ENCODE data around the gene REM1.

DNA sequence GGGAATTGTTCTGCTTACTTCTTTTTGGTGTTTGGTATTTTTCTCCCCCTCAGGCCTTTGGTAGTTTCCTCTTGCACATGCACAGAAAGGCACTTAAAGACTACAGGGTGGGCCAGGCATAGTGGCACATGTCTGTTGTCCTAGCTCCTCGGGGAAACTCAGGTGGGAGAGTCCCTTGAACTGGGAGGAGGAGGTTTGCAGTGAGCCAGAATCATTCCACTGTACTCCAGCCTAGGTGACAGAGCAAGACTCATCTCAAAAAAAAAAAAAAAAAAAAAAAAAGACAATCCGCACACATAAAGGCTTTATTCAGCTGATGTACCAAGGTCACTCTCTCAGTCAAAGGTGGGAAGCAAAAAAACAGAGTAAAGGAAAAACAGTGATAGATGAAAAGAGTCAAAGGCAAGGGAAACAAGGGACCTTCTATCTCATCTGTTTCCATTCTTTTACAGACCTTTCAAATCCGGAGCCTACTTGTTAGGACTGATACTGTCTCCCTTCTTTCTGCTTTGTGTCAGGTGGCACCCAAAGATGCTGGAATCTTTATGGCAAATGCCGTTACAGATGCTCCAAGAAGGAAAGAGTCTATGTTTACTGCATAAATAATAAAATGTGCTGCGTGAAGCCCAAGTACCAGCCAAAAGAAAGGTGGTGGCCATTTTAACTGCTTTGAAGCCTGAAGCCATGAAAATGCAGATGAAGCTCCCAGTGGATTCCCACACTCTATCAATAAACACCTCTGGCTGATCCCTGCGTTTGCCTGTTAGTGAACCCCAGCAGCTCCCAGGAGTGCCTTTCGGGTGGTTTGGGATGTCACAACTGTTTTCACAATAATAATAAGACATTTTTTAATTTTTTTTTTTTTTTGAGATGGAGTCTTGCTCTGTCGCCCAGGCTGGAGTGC lies 25.3 kb upstream of the REM1 start:
- TF ChIP-seq, protein P1, sequence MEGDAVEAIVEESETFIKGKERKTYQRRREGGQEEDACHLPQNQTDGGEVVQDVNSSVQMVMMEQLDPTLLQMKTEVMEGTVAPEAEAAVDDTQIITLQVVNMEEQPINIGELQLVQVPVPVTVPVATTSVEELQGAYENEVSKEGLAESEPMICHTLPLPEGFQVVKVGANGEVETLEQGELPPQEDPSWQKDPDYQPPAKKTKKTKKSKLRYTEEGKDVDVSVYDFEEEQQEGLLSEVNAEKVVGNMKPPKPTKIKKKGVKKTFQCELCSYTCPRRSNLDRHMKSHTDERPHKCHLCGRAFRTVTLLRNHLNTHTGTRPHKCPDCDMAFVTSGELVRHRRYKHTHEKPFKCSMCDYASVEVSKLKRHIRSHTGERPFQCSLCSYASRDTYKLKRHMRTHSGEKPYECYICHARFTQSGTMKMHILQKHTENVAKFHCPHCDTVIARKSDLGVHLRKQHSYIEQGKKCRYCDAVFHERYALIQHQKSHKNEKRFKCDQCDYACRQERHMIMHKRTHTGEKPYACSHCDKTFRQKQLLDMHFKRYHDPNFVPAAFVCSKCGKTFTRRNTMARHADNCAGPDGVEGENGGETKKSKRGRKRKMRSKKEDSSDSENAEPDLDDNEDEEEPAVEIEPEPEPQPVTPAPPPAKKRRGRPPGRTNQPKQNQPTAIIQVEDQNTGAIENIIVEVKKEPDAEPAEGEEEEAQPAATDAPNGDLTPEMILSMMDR (IDR thresholded peaks at IDR 0.05), result no peak
- no peak for TF ChIP-seq ZFX (IDR thresholded peaks at IDR 0.05; ENCODE audit: borderline replicate concordance)
